BJ (cell line): ENCODE results near the gene ABCC1. TPM values are rescaled to one million over a fixed set of nuclear protein-coding genes. Genes with fewer than 3 reads are reported as not detected.

Experiments used
- CTCF ChIA-PET: fragments of 350-600 bp; formaldehyde crosslinking; extraction: SDS; loops from one replicate; lab custom pipeline; 2021; ENCODE audit warnings: antibody characterized with exemption, inconsistent platforms; lab: Yijun Ruan, JAX
- POLR2A ChIA-PET: fragments of 300-600 bp; sonication (Branson Sonifier 250); formaldehyde crosslinking; extraction: SDS; loops from one replicate; lab custom pipeline; 2021; ENCODE audit warnings: antibody characterized with exemption; lab: Charles Lee
- DNase-seq: peaks from one replicate; pipeline ENCODE4 v3.0.0-alpha.2; 2011; ENCODE audit warnings: low read depth
- H3K27me3 ChIP-seq: 2 replicates; pipeline ENCODE4 v1.6.0; 2011; ENCODE audit warnings: low read length; ENCODE audit not compliant: control insufficient read depth, insufficient read depth
- H3K36me3 ChIP-seq: 2 replicates; pipeline ENCODE4 v1.5.1; 2011; ENCODE audit warnings: low read length; ENCODE audit not compliant: control insufficient read depth, insufficient read depth
- H3K4me3 ChIP-seq: 2 replicates; pipeline ENCODE4 v1.5.1; 2011; ENCODE audit warnings: low read depth, mild to moderate bottlenecking, control low read depth, low read length
- polyA plus RNA-seq: library from polyadenylated mRNA; depleted of rRNA; stranded (reverse); fragments of >200 nt; gene quantifications from 2 replicates; pipeline ENCODE4 v1.2.3, GENCODE V29; 2011
- TF ChIP-seq, protein P1 (sequence below): IDR thresholded peaks from 2 replicates; pipeline ENCODE4 v1.5.1; 2011; ENCODE audit warnings: low read depth, mild to moderate bottlenecking, control low read depth, inconsistent platforms, low read length, moderate library complexity; ENCODE audit not compliant: insufficient read depth

The ABCC1 gene
- polyA plus RNA-seq, 1 experiment = 27.3 TPM

DNA sequence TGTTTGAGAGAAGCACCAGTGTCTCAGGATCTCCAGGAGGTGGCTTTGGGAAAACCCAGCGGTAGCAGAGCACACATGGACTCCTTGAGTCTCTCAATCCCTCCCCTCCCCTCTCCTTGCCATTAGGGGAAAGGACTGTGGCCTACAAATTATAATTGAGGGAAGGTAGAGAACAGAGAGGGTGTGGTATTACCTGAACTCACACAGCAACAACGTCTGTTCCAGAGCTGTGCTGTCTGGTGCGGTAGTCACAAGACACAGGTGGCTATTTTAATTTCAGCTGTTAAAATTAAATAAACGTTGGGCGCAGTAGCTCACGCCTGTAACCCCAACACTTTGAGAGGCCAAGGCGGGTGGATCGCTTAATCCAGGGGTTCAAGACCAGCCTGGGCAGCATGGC is 163.7 kb downstream of the ABCC1 start:
- no peak overlapping the region for H3K4me3 ChIP-seq
- ChIA-PET POLR2A (no interaction called here), CTCF (interaction anchor here (0.9 kb wide), 1 partner anchor 30 kb away, joined by 4 read pairs; no protein-coding TSS in a partner anchor)
- DNase-seq = no peak
- H3K36me3 ChIP-seq = peaks cover 31% of the 10 kb centered on the region
- TF ChIP-seq, protein P1, sequence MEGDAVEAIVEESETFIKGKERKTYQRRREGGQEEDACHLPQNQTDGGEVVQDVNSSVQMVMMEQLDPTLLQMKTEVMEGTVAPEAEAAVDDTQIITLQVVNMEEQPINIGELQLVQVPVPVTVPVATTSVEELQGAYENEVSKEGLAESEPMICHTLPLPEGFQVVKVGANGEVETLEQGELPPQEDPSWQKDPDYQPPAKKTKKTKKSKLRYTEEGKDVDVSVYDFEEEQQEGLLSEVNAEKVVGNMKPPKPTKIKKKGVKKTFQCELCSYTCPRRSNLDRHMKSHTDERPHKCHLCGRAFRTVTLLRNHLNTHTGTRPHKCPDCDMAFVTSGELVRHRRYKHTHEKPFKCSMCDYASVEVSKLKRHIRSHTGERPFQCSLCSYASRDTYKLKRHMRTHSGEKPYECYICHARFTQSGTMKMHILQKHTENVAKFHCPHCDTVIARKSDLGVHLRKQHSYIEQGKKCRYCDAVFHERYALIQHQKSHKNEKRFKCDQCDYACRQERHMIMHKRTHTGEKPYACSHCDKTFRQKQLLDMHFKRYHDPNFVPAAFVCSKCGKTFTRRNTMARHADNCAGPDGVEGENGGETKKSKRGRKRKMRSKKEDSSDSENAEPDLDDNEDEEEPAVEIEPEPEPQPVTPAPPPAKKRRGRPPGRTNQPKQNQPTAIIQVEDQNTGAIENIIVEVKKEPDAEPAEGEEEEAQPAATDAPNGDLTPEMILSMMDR = no peak
- no peaks in the 10 kb centered on the region for H3K27me3 ChIP-seq

DNA sequence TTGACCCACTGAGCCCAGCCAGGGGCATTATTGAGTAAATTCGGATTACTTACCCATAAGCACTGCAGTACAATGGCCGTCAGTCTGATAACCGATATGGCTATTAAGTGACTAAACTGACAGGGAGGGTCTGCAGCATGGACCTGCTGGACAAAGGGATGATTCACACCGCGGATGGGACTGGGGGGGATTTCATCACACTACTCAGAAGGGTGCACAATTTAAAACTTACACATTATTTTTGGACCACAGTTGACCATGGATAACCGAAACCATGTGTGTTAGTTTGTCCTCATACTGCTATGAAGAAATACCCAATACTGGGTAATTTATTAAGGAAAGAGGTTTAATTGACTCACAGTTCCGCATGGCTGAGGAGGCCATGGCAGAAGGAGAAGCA is 167.4 kb downstream of the ABCC1 start:
- Histone ChIP-seq H3K27me3 (no peaks in the 10 kb centered on the region), H3K4me3 (no peak overlapping the region), H3K36me3 (peaks cover 34% of the 10 kb centered on the region)
- ChIA-PET CTCF (no interaction called here), POLR2A (no interaction called here)
- TF ChIP-seq, protein P1 = no peak
- no peak for DNase-seq

DNA sequence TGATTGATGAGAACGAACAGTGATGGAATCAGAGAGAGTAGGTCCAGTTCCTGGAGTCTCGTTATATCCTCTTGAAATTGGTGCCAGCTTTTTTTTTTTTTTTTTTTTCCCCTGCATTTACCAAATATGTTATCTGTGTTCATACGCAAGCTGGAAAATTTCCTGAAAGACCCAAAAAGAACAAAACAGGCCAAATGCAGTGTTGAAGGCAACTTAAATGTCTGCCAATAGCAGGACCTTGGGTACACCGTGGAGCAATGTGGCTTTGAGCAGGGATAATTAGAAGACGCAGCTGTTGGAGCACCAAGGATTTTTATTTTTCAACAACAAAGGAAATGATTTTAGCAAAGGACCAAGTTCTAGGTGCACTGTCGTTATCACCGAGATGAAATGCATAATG is 168.9 kb downstream of the ABCC1 start:
- TF ChIP-seq, protein P1 = no peak
- CTCF ChIA-PET = interaction anchor here (0.9 to 1.3 kb wide), 2 partner anchors 8 to 10 kb away, joined by 3 to 5 read pairs; no protein-coding TSS in a partner anchor
- POLR2A ChIA-PET = no interaction called here
- DNase-seq = no peak
- Histone ChIP-seq H3K36me3 (peaks cover 33% of the 10 kb centered on the region), H3K4me3 (no peak overlapping the region), H3K27me3 (no peaks in the 10 kb centered on the region)

DNA sequence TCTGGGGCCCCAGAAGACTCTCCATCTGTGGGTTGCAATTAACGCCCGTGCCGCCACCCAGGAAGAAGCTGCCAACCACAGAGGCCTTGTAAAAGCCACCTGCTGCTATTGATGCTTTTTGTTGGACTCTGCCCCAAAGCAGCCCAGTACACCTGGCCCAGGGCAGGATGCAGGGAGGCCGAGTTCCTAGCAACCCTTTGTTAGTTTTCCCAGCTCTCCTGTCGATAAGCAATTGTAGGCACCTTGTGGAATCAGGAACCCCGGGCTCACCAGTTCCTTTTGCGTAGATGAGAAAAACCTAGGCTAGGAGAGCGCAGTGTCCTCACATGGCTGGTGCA is 170.6 kb downstream of the ABCC1 start:
- H3K36me3 ChIP-seq = peaks cover 34% of the 10 kb centered on the region
- no peak overlapping the region for H3K4me3 ChIP-seq
- POLR2A ChIA-PET = no interaction called here
- no peaks in the 10 kb centered on the region for H3K27me3 ChIP-seq
- DNase-seq = no peak
- CTCF ChIA-PET = interaction anchor here (0.7 to 1.4 kb wide), 2 partner anchors 11 to 356 kb away, joined by 3 read pairs; no protein-coding TSS in a partner anchor
- TF ChIP-seq, protein P1 = no peak

DNA sequence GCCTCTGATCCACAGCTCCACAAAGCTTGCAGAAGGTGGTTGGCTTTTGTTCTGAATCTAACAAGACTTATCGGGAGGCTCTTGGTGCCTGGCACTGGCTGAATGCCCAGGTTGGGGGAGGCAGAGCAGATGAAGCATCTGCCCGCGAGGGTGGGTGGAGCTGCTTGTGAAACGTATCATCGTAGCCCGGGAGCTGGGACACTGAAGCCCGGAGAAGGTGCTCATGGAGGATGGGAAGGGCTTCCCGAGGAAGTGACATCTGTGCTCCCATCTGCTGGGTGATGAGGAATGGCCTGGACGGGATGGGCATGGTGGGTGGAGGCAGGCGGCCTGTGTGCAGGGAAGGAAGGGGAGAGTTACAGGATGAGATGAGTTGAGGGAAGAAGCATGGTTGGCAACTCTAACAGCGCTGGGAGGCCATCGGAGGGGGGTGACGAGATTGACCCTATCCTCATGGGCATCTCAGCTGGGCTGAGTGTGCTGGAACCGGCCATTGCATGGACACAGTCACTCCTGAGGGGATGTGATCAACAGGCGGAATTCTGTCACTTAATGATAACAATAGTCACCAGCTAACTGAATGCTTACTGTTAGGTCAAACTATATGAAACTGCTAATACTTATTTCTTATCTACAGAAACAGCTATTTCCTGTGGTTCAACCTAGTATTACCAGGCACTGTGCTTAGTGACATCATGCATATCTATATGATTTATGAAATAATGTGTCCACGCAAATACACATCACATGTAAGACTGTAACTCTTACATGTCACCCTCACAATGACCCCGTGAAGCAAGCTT is 171.2 kb downstream of the ABCC1 start:
- no peak overlapping the region for H3K4me3 ChIP-seq
- H3K36me3 ChIP-seq = peaks cover 35% of the 10 kb centered on the region
- TF ChIP-seq, protein P1 = no peak
- H3K27me3 ChIP-seq = no peaks in the 10 kb centered on the region
- CTCF ChIA-PET = interaction anchor here (1.4 kb wide), 1 partner anchor 12 kb away, joined by 3 read pairs; no protein-coding TSS in a partner anchor
- POLR2A ChIA-PET = no interaction called here
- DNase-seq = no peak
